Measurements from ENCODE around the gene CAPN9.

DNA sequence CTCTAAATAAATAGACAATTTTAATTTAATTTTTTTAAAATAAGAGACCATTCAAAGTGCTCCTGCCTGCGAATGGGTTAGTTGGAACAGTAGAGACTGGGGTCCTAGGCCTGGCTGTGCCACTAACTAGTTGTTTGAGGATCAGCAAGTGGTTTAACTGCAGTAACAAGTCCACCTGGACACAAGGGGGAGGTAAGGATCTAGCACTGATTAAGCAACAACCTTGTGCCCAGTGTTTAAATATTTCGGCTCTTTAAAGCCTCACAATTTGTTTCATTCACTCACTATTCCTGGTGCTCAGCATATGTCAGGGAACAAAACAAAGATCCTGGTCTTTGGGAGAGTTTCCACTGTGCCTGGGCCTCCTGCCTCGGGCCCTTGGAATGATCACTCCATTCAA, 31.7 kb upstream of the CAPN9 start:
- TF ChIP-seq TAF1 (IDR thresholded peaks at IDR 0.05; ENCODE audit: control insufficient read depth, extremely low read depth, insufficient read depth, low read length, severe bottlenecking) (no peak), BRCA1 (IDR thresholded peaks at IDR 0.05) (no peak), BRCA1 (CRISPR knock-in tag; IDR thresholded peaks at IDR 0.05) (no peak), BHLHE40 (IDR thresholded peaks at IDR 0.05; ENCODE audit: low read length) (no peak), EP300 (IDR thresholded peaks at IDR 0.05; ENCODE audit: low read length) (no peak)
